ENCODE measurements around the gene F2. TPM values are rescaled to one million over a fixed set of nuclear protein-coding genes. Genes with fewer than 3 reads are reported as not detected.
A peak's percentile ranks its signal among the peaks of the same experiment; 100 is the strongest.

The F2 gene
- total and polyA plus RNA-seq, 2 of the 13 experiments (the other 11 are each of a cell fraction or from before 2014, with no cell fraction given): 330 to 801 TPM

- TF ChIP-seq NCOR1 (IDR thresholded peaks at IDR 0.05; ENCODE audit: borderline replicate concordance, low read length) (peak; percentile 83; the same call in 1 of the 2 replicates), KLF16 (CRISPR knock-in tag; IDR thresholded peaks at IDR 0.05) (peak in 1 of 2 experiments; percentile 100; a peak in 2 of 4 replicates), ZNF629 (CRISPR knock-in tag; conservative IDR thresholded peaks at IDR 0.05) (no peak; the same call in 1 of the 2 replicates), ZSCAN21 (CRISPR knock-in tag; IDR thresholded peaks at IDR 0.05; ENCODE audit: borderline replicate concordance) (peak; percentile 75), MED1 (CRISPR knock-in tag; IDR thresholded peaks at IDR 0.05) (peak; percentile 86; the same call in 1 of the 2 replicates), AKAP8 (CRISPR knock-in tag; IDR thresholded peaks at IDR 0.05) (no peak), KAT7 (CRISPR knock-in tag; IDR thresholded peaks at IDR 0.05; ENCODE audit: borderline replicate concordance) (peak; percentile 83; the same call in 1 of the 2 replicates), AHR (CRISPR knock-in tag; IDR thresholded peaks at IDR 0.05) (no peak; the same call in 1 of the 2 replicates), KMT2A (CRISPR knock-in tag; IDR thresholded peaks at IDR 0.05) (peak; percentile 85), ZNF263 (CRISPR knock-in tag; IDR thresholded peaks at IDR 0.05) (peak; percentile 79), BCL3 (CRISPR knock-in tag; IDR thresholded peaks at IDR 0.05) (no peak; the same call in 1 of the 2 replicates), ZNF547 (CRISPR knock-in tag; IDR thresholded peaks at IDR 0.05) (peak; percentile 77), ZBED4 (CRISPR knock-in tag; IDR thresholded peaks at IDR 0.05; ENCODE audit: borderline replicate concordance) (no peak; the same call in 1 of the 2 replicates), HNF4G (IDR thresholded peaks at IDR 0.05; ENCODE audit: borderline replicate concordance, low read depth, low read length) (0 out of 2 replicates have a peak, but pooled peaks have one; percentile 22), HNF4G (CRISPR knock-in tag; IDR thresholded peaks at IDR 0.05; ENCODE audit: borderline replicate concordance, low read depth) (peak; percentile 69; the same call in 1 of the 2 replicates), KLF13 (CRISPR knock-in tag; IDR thresholded peaks at IDR 0.05) (no peak), ZNF577 (CRISPR knock-in tag; IDR thresholded peaks at IDR 0.05; ENCODE audit: borderline replicate concordance, low read depth) (no peak), BRF2 (CRISPR knock-in tag; IDR thresholded peaks at IDR 0.05) (peak; percentile 85), FIP1L1 (IDR thresholded peaks at IDR 0.05; ENCODE audit: borderline replicate concordance, insufficient read depth, low read depth, low read length) (no peak), ZNF432 (CRISPR knock-in tag; IDR thresholded peaks at IDR 0.05; ENCODE audit: borderline replicate concordance) (no peak), MAFK (conservative IDR thresholded peaks at IDR 0.05 in 1 of 2, IDR thresholded peaks at IDR 0.05 in 1 of 2; ENCODE audit: low read length in 2 of 2) (no peak), ZNF747 (CRISPR knock-in tag; IDR thresholded peaks at IDR 0.05; ENCODE audit: borderline replicate concordance) (no peak; the same call in 1 of the 2 replicates)
These were observed 18.6 kb upstream of the F2 start, which contains the start of the genes ARHGAP1 and ZNF408 (continued) for GRCh38 chr11:46700241-46701077.
